ENCODE results near the gene DSTYK. TPM values are rescaled to one million over a fixed set of nuclear protein-coding genes. Genes with fewer than 3 reads are reported as not detected.

DSTYK gene
- polyA plus RNA-seq, 1 of the 3 experiments (the other 2 are of a cell fraction), result 4.4 TPM

DNA sequence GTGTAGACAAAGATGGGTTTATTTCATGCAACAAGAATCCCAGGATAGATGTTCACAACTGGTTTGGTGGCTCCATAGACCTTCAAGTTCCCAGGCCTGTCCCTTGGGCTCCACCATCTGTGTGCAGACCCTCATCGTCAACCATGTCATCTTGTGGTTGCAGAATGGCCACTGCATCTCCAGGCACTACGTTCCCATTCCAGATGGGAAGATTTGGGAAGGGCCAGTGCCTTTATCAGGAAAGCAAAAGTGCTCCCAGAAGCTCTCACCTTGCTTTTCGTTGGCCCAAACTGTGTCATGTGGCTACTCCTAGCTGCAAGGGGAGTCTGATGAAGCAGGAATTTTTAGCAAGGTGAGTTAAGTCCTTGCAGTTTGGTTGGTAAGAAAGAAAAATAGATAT is 29.1 kb upstream of the DSTYK start:
- H3K4me3 ChIP-seq (ENCODE audit: low read depth in 2 of 2, low read length in 1 of 2), result no peak overlapping the region
- 62% methylated on average over 3 of the region's 3 CpGs for WGBS (ENCODE audit: low lambda C conversion rate)
- no peak overlapping the region for H2AFZ ChIP-seq (ENCODE audit: low read depth)
- H3K36me3 ChIP-seq (replicated peaks in 1 of 2; ENCODE audit: control insufficient read depth in 1 of 2, insufficient read depth in 2 of 2, low read length in 1 of 2), result no peaks in the 10 kb centered on the region
- no peaks in the 10 kb centered on the region for H3K27me3 ChIP-seq (ENCODE audit: insufficient read depth)
- H3K27ac ChIP-seq (ENCODE audit: low read depth in 2 of 2, low read length in 1 of 2), result no peak overlapping the region
- H3F3A ChIP-seq (replicated peaks; ENCODE audit: insufficient read depth), result no peaks in the 10 kb centered on the region
- H3K4me2 ChIP-seq, result no peak overlapping the region
- no peak for DNase-seq
- H3K79me2 ChIP-seq (ENCODE audit: insufficient read depth), result no peaks in the 10 kb centered on the region
- no peaks in the 10 kb centered on the region for H3K9me3 ChIP-seq
- CTCF ChIA-PET, result interaction anchor here (0.6 to 4.7 kb wide), 4 partner anchors 10 to 118 kb away, joined by 3 to 39 read pairs (median 3); no protein-coding TSS in a partner anchor
- H3K4me1 ChIP-seq (ENCODE audit: control insufficient read depth in 1 of 2, insufficient read depth in 2 of 2, low read depth in 1 of 2, low read length in 1 of 2), result peaks cover 0 to 2% of the 10 kb centered on the region in 2 experiments; a peak in 1 of 4 replicates
- H4K20me1 ChIP-seq (ENCODE audit: insufficient read depth), result no peaks in the 10 kb centered on the region
- POLR2A ChIA-PET, result no interaction called here
- no peak overlapping the region for H3K9ac ChIP-seq
- H3K9me2 ChIP-seq, result no peaks in the 10 kb centered on the region
- TF ChIP-seq, protein P1, sequence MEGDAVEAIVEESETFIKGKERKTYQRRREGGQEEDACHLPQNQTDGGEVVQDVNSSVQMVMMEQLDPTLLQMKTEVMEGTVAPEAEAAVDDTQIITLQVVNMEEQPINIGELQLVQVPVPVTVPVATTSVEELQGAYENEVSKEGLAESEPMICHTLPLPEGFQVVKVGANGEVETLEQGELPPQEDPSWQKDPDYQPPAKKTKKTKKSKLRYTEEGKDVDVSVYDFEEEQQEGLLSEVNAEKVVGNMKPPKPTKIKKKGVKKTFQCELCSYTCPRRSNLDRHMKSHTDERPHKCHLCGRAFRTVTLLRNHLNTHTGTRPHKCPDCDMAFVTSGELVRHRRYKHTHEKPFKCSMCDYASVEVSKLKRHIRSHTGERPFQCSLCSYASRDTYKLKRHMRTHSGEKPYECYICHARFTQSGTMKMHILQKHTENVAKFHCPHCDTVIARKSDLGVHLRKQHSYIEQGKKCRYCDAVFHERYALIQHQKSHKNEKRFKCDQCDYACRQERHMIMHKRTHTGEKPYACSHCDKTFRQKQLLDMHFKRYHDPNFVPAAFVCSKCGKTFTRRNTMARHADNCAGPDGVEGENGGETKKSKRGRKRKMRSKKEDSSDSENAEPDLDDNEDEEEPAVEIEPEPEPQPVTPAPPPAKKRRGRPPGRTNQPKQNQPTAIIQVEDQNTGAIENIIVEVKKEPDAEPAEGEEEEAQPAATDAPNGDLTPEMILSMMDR (IDR thresholded peaks at IDR 0.05), result no peak
- no peak for TF ChIP-seq JUND (IDR thresholded peaks at IDR 0.05)
- no peak for TF ChIP-seq USF2 (IDR thresholded peaks at IDR 0.05; ENCODE audit: borderline replicate concordance, low read depth, low read length)
- no peak for TF ChIP-seq RCOR1 (IDR thresholded peaks at IDR 0.05; ENCODE audit: low read length)

- Histone ChIP-seq H2AFZ (ENCODE audit: low read depth) (no peak overlapping the region), H3K9ac (no peak overlapping the region), H3K4me1 (ENCODE audit: control insufficient read depth in 1 of 2, insufficient read depth in 2 of 2, low read depth in 1 of 2, low read length in 1 of 2) (peaks cover 0 to 2% of the 10 kb centered on the region in 2 experiments; a peak in 1 of 4 replicates), H3K9me3 (no peaks in the 10 kb centered on the region), H4K20me1 (ENCODE audit: insufficient read depth) (no peaks in the 10 kb centered on the region), H3K36me3 (replicated peaks in 1 of 2; ENCODE audit: control insufficient read depth in 1 of 2, insufficient read depth in 2 of 2, low read length in 1 of 2) (no peaks in the 10 kb centered on the region), H3F3A (replicated peaks; ENCODE audit: insufficient read depth) (no peaks in the 10 kb centered on the region), H3K27ac (ENCODE audit: low read depth in 2 of 2, low read length in 1 of 2) (no peak overlapping the region), H3K27me3 (ENCODE audit: insufficient read depth) (no peaks in the 10 kb centered on the region), H3K79me2 (ENCODE audit: insufficient read depth) (no peaks in the 10 kb centered on the region), H3K9me2 (no peaks in the 10 kb centered on the region), H3K4me3 (ENCODE audit: low read depth in 2 of 2, low read length in 1 of 2) (no peak overlapping the region), H3K4me2 (no peak overlapping the region)
- WGBS (ENCODE audit: low lambda C conversion rate), result 93% methylated on average over 4 of the region's 6 CpGs
- DNase-seq, result no peak
- POLR2A ChIA-PET, result no interaction called here
- TF ChIP-seq TAF1 (IDR thresholded peaks at IDR 0.05; ENCODE audit: borderline replicate concordance, low read depth, low read length) (no peak), GATA2 (CRISPR knock-in tag; IDR thresholded peaks at IDR 0.05) (no peak), MAX (IDR thresholded peaks at IDR 0.05; ENCODE audit: low read depth) (no peak), JUND (IDR thresholded peaks at IDR 0.05) (no peak), TCF12 (IDR thresholded peaks at IDR 0.05) (no peak), USF2 (IDR thresholded peaks at IDR 0.05; ENCODE audit: borderline replicate concordance, low read depth, low read length) (no peak), FOSL2 (IDR thresholded peaks at IDR 0.05; ENCODE audit: borderline replicate concordance, low read depth) (no peak), RCOR1 (IDR thresholded peaks at IDR 0.05; ENCODE audit: low read length) (no peak), FOXM1 (IDR thresholded peaks at IDR 0.05; ENCODE audit: low read depth) (no peak), SIN3A (IDR thresholded peaks at IDR 0.05; ENCODE audit: borderline replicate concordance, low read depth, low read length) (no peak), ELF1 (IDR thresholded peaks at IDR 0.05) (no peak), RAD21 (IDR thresholded peaks at IDR 0.05; ENCODE audit: low read length) (no peak), EP300 (IDR thresholded peaks at IDR 0.05; ENCODE audit: borderline replicate concordance in 1 of 2, low read depth in 1 of 2, low read length in 1 of 2) (no peak), NFIC (IDR thresholded peaks at IDR 0.05; ENCODE audit: borderline replicate concordance) (no peak), GABPA (IDR thresholded peaks at IDR 0.05; ENCODE audit: low read depth) (no peak), YY1 (IDR thresholded peaks at IDR 0.05; ENCODE audit: low read depth) (no peak), FOXJ3 (CRISPR knock-in tag; IDR thresholded peaks at IDR 0.05) (no peak), IRF3 (IDR thresholded peaks at IDR 0.05; ENCODE audit: low read depth, low read length) (no peak)
- TF ChIP-seq, protein P2, sequence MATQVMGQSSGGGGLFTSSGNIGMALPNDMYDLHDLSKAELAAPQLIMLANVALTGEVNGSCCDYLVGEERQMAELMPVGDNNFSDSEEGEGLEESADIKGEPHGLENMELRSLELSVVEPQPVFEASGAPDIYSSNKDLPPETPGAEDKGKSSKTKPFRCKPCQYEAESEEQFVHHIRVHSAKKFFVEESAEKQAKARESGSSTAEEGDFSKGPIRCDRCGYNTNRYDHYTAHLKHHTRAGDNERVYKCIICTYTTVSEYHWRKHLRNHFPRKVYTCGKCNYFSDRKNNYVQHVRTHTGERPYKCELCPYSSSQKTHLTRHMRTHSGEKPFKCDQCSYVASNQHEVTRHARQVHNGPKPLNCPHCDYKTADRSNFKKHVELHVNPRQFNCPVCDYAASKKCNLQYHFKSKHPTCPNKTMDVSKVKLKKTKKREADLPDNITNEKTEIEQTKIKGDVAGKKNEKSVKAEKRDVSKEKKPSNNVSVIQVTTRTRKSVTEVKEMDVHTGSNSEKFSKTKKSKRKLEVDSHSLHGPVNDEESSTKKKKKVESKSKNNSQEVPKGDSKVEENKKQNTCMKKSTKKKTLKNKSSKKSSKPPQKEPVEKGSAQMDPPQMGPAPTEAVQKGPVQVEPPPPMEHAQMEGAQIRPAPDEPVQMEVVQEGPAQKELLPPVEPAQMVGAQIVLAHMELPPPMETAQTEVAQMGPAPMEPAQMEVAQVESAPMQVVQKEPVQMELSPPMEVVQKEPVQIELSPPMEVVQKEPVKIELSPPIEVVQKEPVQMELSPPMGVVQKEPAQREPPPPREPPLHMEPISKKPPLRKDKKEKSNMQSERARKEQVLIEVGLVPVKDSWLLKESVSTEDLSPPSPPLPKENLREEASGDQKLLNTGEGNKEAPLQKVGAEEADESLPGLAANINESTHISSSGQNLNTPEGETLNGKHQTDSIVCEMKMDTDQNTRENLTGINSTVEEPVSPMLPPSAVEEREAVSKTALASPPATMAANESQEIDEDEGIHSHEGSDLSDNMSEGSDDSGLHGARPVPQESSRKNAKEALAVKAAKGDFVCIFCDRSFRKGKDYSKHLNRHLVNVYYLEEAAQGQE (IDR thresholded peaks at IDR 0.05; ENCODE audit: low read depth, low read length), result no peak
- CTCF ChIA-PET, result interaction anchor here (0.6 to 4.7 kb wide), 4 partner anchors 10 to 118 kb away, joined by 3 to 39 read pairs (median 3); no protein-coding TSS in a partner anchor
Measured at GRCh38 chr1:205240118-205240517, 28.6 kb upstream of the DSTYK start.

All from SK-N-SH (cell line).